HepG2 (cell line): ENCODE measurements around the gene B3GNT9. TPM values are rescaled to one million over a fixed set of nuclear protein-coding genes. Genes with fewer than 3 reads are reported as not detected.

Experiments
- AHR ChIP-seq: IDR thresholded peaks from 2 replicates; pipeline ENCODE4 v1.6.1; 2018; ENCODE audit warnings: missing genetic modification reagents, missing compliant biosample characterization
- CAMTA2 ChIP-seq: sonication (generic); formaldehyde crosslinking; IDR thresholded peaks from 2 replicates; pipeline ENCODE4 v1.4.0; 2020; ENCODE audit warnings: mild to moderate bottlenecking, missing genetic modification reagents, borderline replicate concordance
- FOXK1 ChIP-seq: sonication (generic); formaldehyde crosslinking; IDR thresholded peaks from 2 replicates; pipeline ENCODE4 v1.4.0; 2020; ENCODE audit warnings: low read depth, missing genetic modification reagents, borderline replicate concordance
- FOXO4 ChIP-seq: sonication (generic); formaldehyde crosslinking; conservative IDR thresholded peaks from 2 replicates; pipeline ENCODE4 v1.8.1; 2023; ENCODE audit warnings: missing genetic modification reagents
- KLF16 ChIP-seq, 2 experiments: sonication (generic) in 1 of 2; formaldehyde crosslinking in 1 of 2; IDR thresholded peaks; 2 replicates each; pipeline versions ENCODE4 v1.6.1 to v1.8.0; 2016 to 2023; ENCODE audit warnings: missing genetic modification reagents in 2 of 2, missing compliant biosample characterization in 1 of 2
- MIER2 ChIP-seq: IDR thresholded peaks from 2 replicates; pipeline ENCODE4 v1.6.1; 2016; ENCODE audit warnings: missing biosample characterization, missing genetic modification reagents
- NFKB2 ChIP-seq: sonication (generic); formaldehyde crosslinking; IDR thresholded peaks from 2 replicates; pipeline ENCODE4 v1.4.0; 2020; ENCODE audit warnings: missing genetic modification reagents, borderline replicate concordance
- RFX1 ChIP-seq: fragments of 450-650 bp; IDR thresholded peaks from 2 replicates; pipeline ENCODE4 v1.6.1; 2017
- ZFX ChIP-seq: sonication (generic); formaldehyde crosslinking; IDR thresholded peaks from 2 replicates; pipeline ENCODE4 v1.4.0; 2020; ENCODE audit warnings: mild to moderate bottlenecking, low read depth, missing genetic modification reagents, moderate library complexity
- ZNF430 ChIP-seq: sonication (generic); formaldehyde crosslinking; IDR thresholded peaks from 2 replicates; pipeline ENCODE4 v1.9.0; 2021; ENCODE audit warnings: mild to moderate bottlenecking, missing genetic modification reagents
- ZNF543 ChIP-seq: sonication (generic); formaldehyde crosslinking; IDR thresholded peaks from 2 replicates; pipeline ENCODE4 v1.4.0; 2020; ENCODE audit warnings: mild to moderate bottlenecking, missing genetic modification reagents
- ZNF570 ChIP-seq: sonication (generic); formaldehyde crosslinking; IDR thresholded peaks from 2 replicates; pipeline ENCODE4 v1.4.0; 2020; ENCODE audit warnings: mild to moderate bottlenecking, missing genetic modification reagents, borderline replicate concordance
- ZNF788 ChIP-seq: sonication (generic); formaldehyde crosslinking; IDR thresholded peaks from 2 replicates; pipeline ENCODE4 v1.5.0; 2020; ENCODE audit warnings: mild to moderate bottlenecking, missing genetic modification reagents, borderline replicate concordance
- ZSCAN22 ChIP-seq: sonication (generic); formaldehyde crosslinking; IDR thresholded peaks from 2 replicates; pipeline ENCODE4 v1.4.0; 2020; ENCODE audit warnings: mild to moderate bottlenecking, missing genetic modification reagents
- polyA plus RNA-seq, 8 experiments: library from polyadenylated mRNA; depleted of rRNA in 3 of 8; stranded (reverse) in 7 of 8; unstranded in 1 of 8; fragments of >200 nt; fragmentation: Illumina TruSeq in 4 of 8; extraction: Trizol in 4 of 8; gene quantifications; 2 replicates each; pipeline versions ENCODE4 v1.2.1 to v1.2.3, GENCODE V29; 2011 to 2016; ENCODE audit warnings: low read depth in 4 of 8, missing spikeins in 1 of 8, mixed read lengths in 1 of 8; ENCODE audit not compliant: insufficient read depth in 1 of 8
- total RNA-seq, 5 experiments: library from RNA; depleted of rRNA; stranded (reverse); fragments of >200 nt; fragmentation: Illumina TruSeq; extraction: Trizol; gene quantifications; 2 replicates each; pipeline ENCODE4 v1.2.3, GENCODE V29; 2016; ENCODE audit warnings: low read depth in 1 of 5
- TF ChIP-seq, protein P1 (sequence below): IDR thresholded peaks from 2 replicates; pipeline ENCODE4 v1.6.1; 2016; ENCODE audit warnings: low read depth, missing genetic modification reagents, missing compliant biosample characterization
- TF ChIP-seq, protein P2 (sequence below): sonication (generic); formaldehyde crosslinking; IDR thresholded peaks from 2 replicates; pipeline ENCODE4 v1.8.1; 2022; ENCODE audit warnings: low read depth, mild to moderate bottlenecking, missing genetic modification reagents

B3GNT9 gene
- total and polyA plus RNA-seq, 2 of the 13 experiments (the other 11 are each of a cell fraction or from before 2014, with no cell fraction given) = 1.5 to 3.1 TPM

- TF ChIP-seq, protein P1, sequence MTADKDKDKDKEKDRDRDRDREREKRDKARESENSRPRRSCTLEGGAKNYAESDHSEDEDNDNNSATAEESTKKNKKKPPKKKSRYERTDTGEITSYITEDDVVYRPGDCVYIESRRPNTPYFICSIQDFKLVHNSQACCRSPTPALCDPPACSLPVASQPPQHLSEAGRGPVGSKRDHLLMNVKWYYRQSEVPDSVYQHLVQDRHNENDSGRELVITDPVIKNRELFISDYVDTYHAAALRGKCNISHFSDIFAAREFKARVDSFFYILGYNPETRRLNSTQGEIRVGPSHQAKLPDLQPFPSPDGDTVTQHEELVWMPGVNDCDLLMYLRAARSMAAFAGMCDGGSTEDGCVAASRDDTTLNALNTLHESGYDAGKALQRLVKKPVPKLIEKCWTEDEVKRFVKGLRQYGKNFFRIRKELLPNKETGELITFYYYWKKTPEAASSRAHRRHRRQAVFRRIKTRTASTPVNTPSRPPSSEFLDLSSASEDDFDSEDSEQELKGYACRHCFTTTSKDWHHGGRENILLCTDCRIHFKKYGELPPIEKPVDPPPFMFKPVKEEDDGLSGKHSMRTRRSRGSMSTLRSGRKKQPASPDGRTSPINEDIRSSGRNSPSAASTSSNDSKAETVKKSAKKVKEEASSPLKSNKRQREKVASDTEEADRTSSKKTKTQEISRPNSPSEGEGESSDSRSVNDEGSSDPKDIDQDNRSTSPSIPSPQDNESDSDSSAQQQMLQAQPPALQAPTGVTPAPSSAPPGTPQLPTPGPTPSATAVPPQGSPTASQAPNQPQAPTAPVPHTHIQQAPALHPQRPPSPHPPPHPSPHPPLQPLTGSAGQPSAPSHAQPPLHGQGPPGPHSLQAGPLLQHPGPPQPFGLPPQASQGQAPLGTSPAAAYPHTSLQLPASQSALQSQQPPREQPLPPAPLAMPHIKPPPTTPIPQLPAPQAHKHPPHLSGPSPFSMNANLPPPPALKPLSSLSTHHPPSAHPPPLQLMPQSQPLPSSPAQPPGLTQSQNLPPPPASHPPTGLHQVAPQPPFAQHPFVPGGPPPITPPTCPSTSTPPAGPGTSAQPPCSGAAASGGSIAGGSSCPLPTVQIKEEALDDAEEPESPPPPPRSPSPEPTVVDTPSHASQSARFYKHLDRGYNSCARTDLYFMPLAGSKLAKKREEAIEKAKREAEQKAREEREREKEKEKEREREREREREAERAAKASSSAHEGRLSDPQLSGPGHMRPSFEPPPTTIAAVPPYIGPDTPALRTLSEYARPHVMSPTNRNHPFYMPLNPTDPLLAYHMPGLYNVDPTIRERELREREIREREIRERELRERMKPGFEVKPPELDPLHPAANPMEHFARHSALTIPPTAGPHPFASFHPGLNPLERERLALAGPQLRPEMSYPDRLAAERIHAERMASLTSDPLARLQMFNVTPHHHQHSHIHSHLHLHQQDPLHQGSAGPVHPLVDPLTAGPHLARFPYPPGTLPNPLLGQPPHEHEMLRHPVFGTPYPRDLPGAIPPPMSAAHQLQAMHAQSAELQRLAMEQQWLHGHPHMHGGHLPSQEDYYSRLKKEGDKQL (CRISPR knock-in tag) = no peak
- TF ChIP-seq CAMTA2 (CRISPR knock-in tag) (0 out of 2 replicates have a peak, but pooled peaks have one; percentile 53), NFKB2 (CRISPR knock-in tag) (peak; percentile 81; the same call in 1 of the 2 replicates), ZFX (CRISPR knock-in tag) (peak; percentile 88), ZNF570 (CRISPR knock-in tag) (0 out of 2 replicates have a peak, but pooled peaks have one; percentile 28), AHR (CRISPR knock-in tag) (peak; percentile 44; the same call in 1 of the 2 replicates), FOXK1 (CRISPR knock-in tag) (0 out of 2 replicates have a peak, but pooled peaks have one; percentile 15), FOXO4 (CRISPR knock-in tag) (no peak), ZSCAN22 (CRISPR knock-in tag) (no peak), ZNF788 (CRISPR knock-in tag) (peak; percentile 89), RFX1 (no peak), ZNF430 (CRISPR knock-in tag) (no peak; the same call in 1 of the 2 replicates), MIER2 (peak; percentile 57; the same call in 1 of the 2 replicates), ZNF543 (peak; percentile 60; the same call in 1 of the 2 replicates), KLF16 (CRISPR knock-in tag; IDR thresholded peaks at IDR 0.05) (0 out of 4 replicates have a peak, but pooled peaks of 1 of the 2 experiments have one; percentile 40)
- TF ChIP-seq, protein P2, sequence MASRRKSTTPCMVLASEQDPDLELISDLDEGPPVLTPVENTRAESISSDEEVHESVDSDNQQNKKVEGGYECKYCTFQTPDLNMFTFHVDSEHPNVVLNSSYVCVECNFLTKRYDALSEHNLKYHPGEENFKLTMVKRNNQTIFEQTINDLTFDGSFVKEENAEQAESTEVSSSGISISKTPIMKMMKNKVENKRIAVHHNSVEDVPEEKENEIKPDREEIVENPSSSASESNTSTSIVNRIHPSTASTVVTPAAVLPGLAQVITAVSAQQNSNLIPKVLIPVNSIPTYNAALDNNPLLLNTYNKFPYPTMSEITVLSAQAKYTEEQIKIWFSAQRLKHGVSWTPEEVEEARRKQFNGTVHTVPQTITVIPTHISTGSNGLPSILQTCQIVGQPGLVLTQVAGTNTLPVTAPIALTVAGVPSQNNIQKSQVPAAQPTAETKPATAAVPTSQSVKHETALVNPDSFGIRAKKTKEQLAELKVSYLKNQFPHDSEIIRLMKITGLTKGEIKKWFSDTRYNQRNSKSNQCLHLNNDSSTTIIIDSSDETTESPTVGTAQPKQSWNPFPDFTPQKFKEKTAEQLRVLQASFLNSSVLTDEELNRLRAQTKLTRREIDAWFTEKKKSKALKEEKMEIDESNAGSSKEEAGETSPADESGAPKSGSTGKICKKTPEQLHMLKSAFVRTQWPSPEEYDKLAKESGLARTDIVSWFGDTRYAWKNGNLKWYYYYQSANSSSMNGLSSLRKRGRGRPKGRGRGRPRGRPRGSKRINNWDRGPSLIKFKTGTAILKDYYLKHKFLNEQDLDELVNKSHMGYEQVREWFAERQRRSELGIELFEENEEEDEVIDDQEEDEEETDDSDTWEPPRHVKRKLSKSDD = peak; percentile 80; the same call in 1 of the 2 replicates
These were observed 27.2 kb upstream of the B3GNT9 start (continued) for GRCh38 chr16:67177743-67178699.
